Measurements from ENCODE around the gene VDAC1. TPM values are rescaled to one million over a fixed set of nuclear protein-coding genes. Genes with fewer than 3 reads are reported as not detected.

Gene VDAC1
- total RNA-seq, 1 experiment from 2014 or later, result 334 TPM

GRCh38 chr5:134029156-134029555, 24.4 kb upstream of the VDAC1 start:
- no TSS peak for BruUV-seq (replicated peaks)
- Mint-ChIP-seq H3K27ac (ENCODE audit: low read depth, unreplicated experiment) (no peak overlapping the region), H3K27me3 (ENCODE audit: insufficient read depth, unreplicated experiment) (no peaks in the 10 kb centered on the region), H3K4me3 (ENCODE audit: unreplicated experiment) (no peak overlapping the region), H3K4me1 (ENCODE audit: insufficient read depth, unreplicated experiment) (peaks cover 20% of the 10 kb centered on the region), H3K36me3 (ENCODE audit: insufficient read depth, unreplicated experiment) (no peaks in the 10 kb centered on the region), H3K9me3 (ENCODE audit: unreplicated experiment) (no peaks in the 10 kb centered on the region)
- no peak for TF ChIP-seq CTCF (IDR thresholded peaks at IDR 0.05; ENCODE audit: unreplicated experiment)
- ChIA-PET POLR2A (interaction anchor here (1.0 kb wide), 1 partner anchor 26 kb away, joined by 4 read pairs; no protein-coding TSS in a partner anchor), CTCF (interaction anchor here (1.3 kb wide), 1 partner anchor 12 kb away, joined by 4 read pairs; no protein-coding TSS in a partner anchor)
- DNase-seq (ENCODE audit: unreplicated experiment), result peak; percentile 92
- intact Hi-C loops (cut with micrococcal nuclease), result no loop called here

- ChIA-PET POLR2A (interaction anchor here (1.0 kb wide), 1 partner anchor 25 kb away, joined by 4 read pairs; no protein-coding TSS in a partner anchor), CTCF (interaction anchor here (1.3 to 3.1 kb wide), 2 partner anchors 11 to 13 kb away, joined by 4 to 22 read pairs; no protein-coding TSS in a partner anchor)
- Mint-ChIP-seq H3K27me3 (ENCODE audit: insufficient read depth, unreplicated experiment) (no peaks in the 10 kb centered on the region), H3K36me3 (ENCODE audit: insufficient read depth, unreplicated experiment) (no peaks in the 10 kb centered on the region), H3K9me3 (ENCODE audit: unreplicated experiment) (no peaks in the 10 kb centered on the region), H3K4me3 (ENCODE audit: unreplicated experiment) (no peak overlapping the region), H3K4me1 (ENCODE audit: insufficient read depth, unreplicated experiment) (peaks cover 20% of the 10 kb centered on the region), H3K27ac (ENCODE audit: low read depth, unreplicated experiment) (no peak overlapping the region)
- no TSS peak for BruUV-seq (replicated peaks)
- no peak for DNase-seq (ENCODE audit: unreplicated experiment)
- intact Hi-C loops (cut with micrococcal nuclease), result no loop called here
- TF ChIP-seq CTCF (IDR thresholded peaks at IDR 0.05; ENCODE audit: unreplicated experiment), result no peak
Observed at GRCh38 chr5:134028496-134028895, 23.7 kb upstream of the VDAC1 start.

GRCh38 chr5:134027288-134027615, 22.5 kb upstream of the VDAC1 start:
- ChIA-PET CTCF (interaction anchor here (0.6 to 3.1 kb wide), 15 partner anchors 10 to 909 kb away, joined by 3 to 22 read pairs (median 4); no protein-coding TSS in a partner anchor), POLR2A (no interaction called here)
- Mint-ChIP-seq H3K36me3 (ENCODE audit: insufficient read depth, unreplicated experiment) (no peaks in the 10 kb centered on the region), H3K27me3 (ENCODE audit: insufficient read depth, unreplicated experiment) (no peaks in the 10 kb centered on the region), H3K9me3 (ENCODE audit: unreplicated experiment) (no peaks in the 10 kb centered on the region), H3K4me1 (ENCODE audit: insufficient read depth, unreplicated experiment) (peaks cover 20% of the 10 kb centered on the region), H3K4me3 (ENCODE audit: unreplicated experiment) (no peak overlapping the region), H3K27ac (ENCODE audit: low read depth, unreplicated experiment) (no peak overlapping the region)
- no peak for DNase-seq (ENCODE audit: unreplicated experiment)
- no TSS peak for BruUV-seq (replicated peaks)
- TF ChIP-seq CTCF (IDR thresholded peaks at IDR 0.05; ENCODE audit: unreplicated experiment), result no peak
- intact Hi-C loops (cut with micrococcal nuclease), result no loop called here

GRCh38 chr5:134026521-134027287, 21.9 kb upstream of the VDAC1 start:
- ChIA-PET CTCF (interaction anchor here (0.6 to 3.1 kb wide), 16 partner anchors 10 to 908 kb away, joined by 3 to 22 read pairs (median 4); no protein-coding TSS in a partner anchor), POLR2A (interaction anchor here (0.6 kb wide), 1 partner anchor 1010 kb away, joined by 3 read pairs; no protein-coding TSS in a partner anchor)
- H3K27me3 Mint-ChIP-seq (ENCODE audit: insufficient read depth, unreplicated experiment), result no peaks in the 10 kb centered on the region
- H3K4me3 Mint-ChIP-seq (ENCODE audit: unreplicated experiment), result no peak overlapping the region
- H3K36me3 Mint-ChIP-seq (ENCODE audit: insufficient read depth, unreplicated experiment), result no peaks in the 10 kb centered on the region
- H3K4me1 Mint-ChIP-seq (ENCODE audit: insufficient read depth, unreplicated experiment), result peaks cover 20% of the 10 kb centered on the region
- no peak overlapping the region for H3K27ac Mint-ChIP-seq (ENCODE audit: low read depth, unreplicated experiment)
- peak; percentile 86 for DNase-seq (ENCODE audit: unreplicated experiment)
- no peaks in the 10 kb centered on the region for H3K9me3 Mint-ChIP-seq (ENCODE audit: unreplicated experiment)
- intact Hi-C loops (cut with micrococcal nuclease), result loop anchor here (1.0 kb wide), 1 partner anchor 114 kb away; no protein-coding TSS in a partner anchor
- BruUV-seq (replicated peaks), result no TSS peak
- TF ChIP-seq CTCF (IDR thresholded peaks at IDR 0.05; ENCODE audit: unreplicated experiment), result peak; percentile 45
